K562 (cell line): ENCODE measurements around the gene LRP4. TPM values are rescaled to one million over a fixed set of nuclear protein-coding genes. Genes with fewer than 3 reads are reported as not detected.

Experiments
- EZH2 ChIP-seq: IDR thresholded peaks from 2 replicates; pipeline ENCODE4 v1.6.1; 2012; ENCODE audit warnings: low read depth, mild to moderate bottlenecking, inconsistent platforms, low read length, borderline replicate concordance
- GATAD2B ChIP-seq: fragments of 450-650 bp; IDR thresholded peaks from 2 replicates; pipeline ENCODE4 v1.6.1; 2017; ENCODE audit warnings: mild to moderate bottlenecking, borderline replicate concordance
- LEF1 ChIP-seq: fragments of 450-650 bp; IDR thresholded peaks from 2 replicates; pipeline ENCODE4 v1.6.1; 2016; ENCODE audit warnings: mild to moderate bottlenecking
- PML ChIP-seq: IDR thresholded peaks from 2 replicates; pipeline ENCODE4 v1.6.1; 2012; ENCODE audit warnings: low read length, inconsistent platforms
- POLR2B ChIP-seq: fragments of 450-650 bp; IDR thresholded peaks from 2 replicates; pipeline ENCODE4 v1.6.1; 2018; ENCODE audit warnings: low read depth; ENCODE audit not compliant: partially characterized antibody
- SMARCE1 ChIP-seq: fragments of 450-650 bp; IDR thresholded peaks from 2 replicates; pipeline ENCODE4 v1.7.1; 2016; ENCODE audit warnings: mild to moderate bottlenecking
- XRCC4 ChIP-seq: IDR thresholded peaks from one replicate; pipeline ENCODE4 v1.6.1; 2011; ENCODE audit not compliant: insufficient read depth, insufficient read length; ENCODE audit errors: extremely low read depth
- ZC3H8 ChIP-seq: fragments of 450-650 bp; IDR thresholded peaks from 2 replicates; pipeline ENCODE4 v1.6.1; 2017
- polyA plus RNA-seq, 8 experiments: library from polyadenylated mRNA; depleted of rRNA in 4 of 8; stranded (reverse) in 5 of 8; unstranded in 3 of 8; fragments of >200 nt; fragmentation: Nextera tagmentation in 2 of 8; fragmentation: Illumina TruSeq in 1 of 8; extraction: Ambion mirVana in 2 of 8; extraction: Trizol in 1 of 8; gene quantifications; 2 replicates each; pipeline versions ENCODE4 v1.2.1 to v1.2.3, GENCODE V29; 2011 to 2014; ENCODE audit warnings: inconsistent platforms in 1 of 8, missing spikeins in 1 of 8
- total RNA-seq, 7 experiments: library from RNA; depleted of rRNA in 6 of 7; stranded (reverse); fragments of >200 nt in 6 of 7; fragmentation: Illumina TruSeq in 2 of 7; extraction: Trizol in 2 of 7; gene quantifications; 2 replicates each; pipeline versions ENCODE4 v1.2.1 to v1.2.3, GENCODE V29; 2011 to 2021; ENCODE audit warnings: low replicate concordance in 1 of 7
- TF ChIP-seq, protein P1 (sequence below), 2 experiments: fragments of 450-650 bp; IDR thresholded peaks; 2 replicates each; pipeline ENCODE4 v1.6.1; 2016; ENCODE audit warnings: mild to moderate bottlenecking in 2 of 2, borderline replicate concordance in 1 of 2, low read depth in 1 of 2, moderate library complexity in 1 of 2
- TF ChIP-seq, protein P2 (sequence below): fragments of 450-650 bp; formaldehyde crosslinking; IDR thresholded peaks from 2 replicates; pipeline ENCODE4 v1.4.0; 2020; ENCODE audit warnings: mild to moderate bottlenecking, moderate library complexity
- TF ChIP-seq, protein P3 (sequence below): fragments of 450-650 bp; formaldehyde crosslinking; IDR thresholded peaks from 2 replicates; pipeline ENCODE4 v1.4.0; 2020; ENCODE audit warnings: mild to moderate bottlenecking
- TF ChIP-seq, protein P4 (sequence below): IDR thresholded peaks from 2 replicates; pipeline ENCODE4 v1.6.1; 2014; ENCODE audit warnings: antibody characterized with exemption

LRP4 gene
- total and polyA plus RNA-seq, 9 of the 15 experiments (the other 6 are each of a cell fraction or from before 2014, with no cell fraction given), result 0.04 to 0.54 (median 0.10) TPM

DNA sequence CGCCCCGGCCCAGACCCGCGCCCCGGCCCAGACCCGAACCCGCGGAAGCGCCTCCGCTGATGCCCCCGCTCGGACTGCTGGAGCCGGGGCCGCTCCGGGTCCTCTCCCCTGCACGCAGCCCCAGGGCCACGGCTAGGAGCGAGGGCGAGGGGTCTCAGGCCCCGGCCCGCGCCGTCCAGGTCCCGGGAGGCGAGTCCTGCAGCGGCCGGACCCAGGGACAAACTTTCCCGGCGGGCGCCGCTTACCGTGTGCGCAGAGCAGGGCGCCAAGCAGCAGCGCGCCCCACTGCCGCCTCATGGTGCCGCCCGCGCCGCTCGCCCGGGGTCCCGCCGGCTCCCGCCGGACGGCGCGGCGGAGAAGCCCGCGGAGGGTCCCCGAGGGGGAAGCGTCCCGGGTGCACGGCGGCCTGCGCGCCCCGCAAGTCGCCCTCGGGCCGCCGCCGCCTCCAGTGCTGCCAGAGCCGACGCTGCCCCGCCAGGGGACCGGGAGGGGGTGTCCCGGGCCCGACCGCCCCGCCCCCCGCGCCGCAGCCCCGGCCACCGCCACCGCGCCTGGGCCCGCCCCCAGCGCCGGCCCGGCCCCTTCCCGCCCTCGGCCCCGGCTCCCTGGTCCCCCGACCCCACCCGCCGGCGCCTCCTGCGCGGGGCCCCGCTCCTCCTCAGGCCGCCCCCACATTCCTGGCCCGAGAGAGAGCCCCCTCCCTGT, at the start of gene LRP4 (continued):
- no peak for TF ChIP-seq LEF1
- TF ChIP-seq, protein P1, sequence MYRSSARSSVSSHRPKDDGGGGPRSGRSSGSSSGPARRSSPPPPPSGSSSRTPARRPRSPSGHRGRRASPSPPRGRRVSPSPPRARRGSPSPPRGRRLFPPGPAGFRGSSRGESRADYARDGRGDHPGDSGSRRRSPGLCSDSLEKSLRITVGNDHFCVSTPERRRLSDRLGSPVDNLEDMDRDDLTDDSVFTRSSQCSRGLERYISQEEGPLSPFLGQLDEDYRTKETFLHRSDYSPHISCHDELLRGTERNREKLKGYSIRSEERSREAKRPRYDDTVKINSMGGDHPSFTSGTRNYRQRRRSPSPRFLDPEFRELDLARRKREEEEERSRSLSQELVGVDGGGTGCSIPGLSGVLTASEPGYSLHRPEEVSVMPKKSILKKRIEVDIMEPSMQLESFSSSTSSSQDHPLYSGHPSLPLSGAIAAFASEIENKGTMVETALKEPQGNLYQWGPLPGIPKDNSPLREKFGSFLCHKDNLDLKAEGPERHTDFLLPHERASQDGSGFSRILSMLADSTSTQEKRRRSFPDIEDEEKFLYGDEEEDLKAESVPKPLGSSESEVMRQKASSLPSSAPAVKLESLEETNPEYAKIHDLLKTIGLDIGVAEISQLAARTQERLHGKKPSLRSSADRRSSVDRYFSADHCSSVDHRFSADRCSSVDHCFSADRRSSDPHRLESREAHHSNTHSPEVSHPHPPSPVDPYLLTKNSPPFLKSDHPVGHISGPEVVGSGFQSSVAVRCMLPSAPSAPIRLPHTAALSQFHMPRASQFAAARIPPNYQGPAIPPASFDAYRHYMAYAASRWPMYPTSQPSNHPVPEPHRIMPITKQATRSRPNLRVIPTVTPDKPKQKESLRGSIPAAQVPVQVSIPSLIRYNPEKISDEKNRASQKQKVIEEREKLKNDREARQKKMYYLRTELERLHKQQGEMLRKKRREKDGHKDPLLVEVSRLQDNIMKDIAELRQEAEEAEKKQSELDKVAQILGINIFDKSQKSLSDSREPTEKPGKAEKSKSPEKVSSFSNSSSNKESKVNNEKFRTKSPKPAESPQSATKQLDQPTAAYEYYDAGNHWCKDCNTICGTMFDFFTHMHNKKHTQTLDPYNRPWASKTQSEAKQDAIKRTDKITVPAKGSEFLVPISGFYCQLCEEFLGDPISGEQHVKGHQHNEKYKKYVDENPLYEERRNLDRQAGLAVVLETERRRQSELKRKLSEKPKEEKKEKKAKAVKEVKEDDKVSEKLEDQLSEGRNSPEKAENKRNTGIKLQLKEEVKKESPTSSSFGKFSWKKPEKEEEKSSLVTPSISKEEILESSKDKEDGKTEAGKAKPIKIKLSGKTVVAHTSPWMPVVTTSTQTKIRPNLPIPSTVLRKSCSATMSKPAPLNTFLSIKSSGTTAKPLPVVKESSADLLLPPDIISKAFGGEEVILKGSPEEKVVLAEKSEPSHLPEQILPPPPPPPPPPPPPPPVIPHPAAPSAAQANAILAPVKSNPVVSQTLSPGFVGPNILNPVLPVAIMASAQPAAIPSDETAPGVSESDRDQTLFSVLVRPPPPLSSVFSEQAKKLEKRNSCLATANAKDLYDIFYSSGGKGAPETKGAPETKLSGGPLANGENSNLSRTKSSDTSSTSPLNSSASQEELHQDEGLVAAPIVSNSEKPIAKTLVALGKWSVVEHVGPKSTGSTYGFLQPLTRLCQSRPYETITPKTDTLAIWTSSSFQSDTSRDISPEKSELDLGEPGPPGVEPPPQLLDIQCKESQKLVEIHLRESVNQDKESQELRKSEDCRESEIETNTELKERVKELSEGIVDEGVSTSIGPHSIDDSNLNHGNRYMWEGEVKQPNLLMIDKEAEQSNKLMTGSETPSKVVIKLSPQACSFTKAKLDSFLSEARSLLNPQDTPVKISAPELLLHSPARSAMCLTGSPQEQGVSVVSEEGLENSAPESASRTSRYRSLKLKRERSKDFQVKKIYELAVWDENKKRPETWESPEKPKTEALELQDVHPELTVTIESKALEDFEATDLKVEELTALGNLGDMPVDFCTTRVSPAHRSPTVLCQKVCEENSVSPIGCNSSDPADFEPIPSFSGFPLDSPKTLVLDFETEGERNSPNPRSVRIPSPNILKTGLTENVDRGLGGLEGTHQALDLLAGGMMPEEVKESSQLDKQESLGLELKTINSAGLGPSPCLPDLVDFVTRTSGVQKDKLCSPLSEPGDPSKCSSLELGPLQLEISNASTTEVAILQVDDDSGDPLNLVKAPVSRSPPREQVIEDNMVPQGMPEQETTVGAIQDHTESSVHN (IDR thresholded peaks at IDR 0.05; ENCODE audit: borderline replicate concordance in 1 of 2, low read depth in 1 of 2), result no peak
- TF ChIP-seq PML, result no peak
- TF ChIP-seq POLR2B, result no peak
- TF ChIP-seq GATAD2B, result 0 out of 2 replicates have a peak, but pooled peaks have one; percentile 34
- no peak for TF ChIP-seq SMARCE1
- TF ChIP-seq, protein P2, sequence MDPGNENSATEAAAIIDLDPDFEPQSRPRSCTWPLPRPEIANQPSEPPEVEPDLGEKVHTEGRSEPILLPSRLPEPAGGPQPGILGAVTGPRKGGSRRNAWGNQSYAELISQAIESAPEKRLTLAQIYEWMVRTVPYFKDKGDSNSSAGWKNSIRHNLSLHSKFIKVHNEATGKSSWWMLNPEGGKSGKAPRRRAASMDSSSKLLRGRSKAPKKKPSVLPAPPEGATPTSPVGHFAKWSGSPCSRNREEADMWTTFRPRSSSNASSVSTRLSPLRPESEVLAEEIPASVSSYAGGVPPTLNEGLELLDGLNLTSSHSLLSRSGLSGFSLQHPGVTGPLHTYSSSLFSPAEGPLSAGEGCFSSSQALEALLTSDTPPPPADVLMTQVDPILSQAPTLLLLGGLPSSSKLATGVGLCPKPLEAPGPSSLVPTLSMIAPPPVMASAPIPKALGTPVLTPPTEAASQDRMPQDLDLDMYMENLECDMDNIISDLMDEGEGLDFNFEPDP (CRISPR knock-in tag), result no peak
- TF ChIP-seq XRCC4, result no peak
- TF ChIP-seq, protein P3, sequence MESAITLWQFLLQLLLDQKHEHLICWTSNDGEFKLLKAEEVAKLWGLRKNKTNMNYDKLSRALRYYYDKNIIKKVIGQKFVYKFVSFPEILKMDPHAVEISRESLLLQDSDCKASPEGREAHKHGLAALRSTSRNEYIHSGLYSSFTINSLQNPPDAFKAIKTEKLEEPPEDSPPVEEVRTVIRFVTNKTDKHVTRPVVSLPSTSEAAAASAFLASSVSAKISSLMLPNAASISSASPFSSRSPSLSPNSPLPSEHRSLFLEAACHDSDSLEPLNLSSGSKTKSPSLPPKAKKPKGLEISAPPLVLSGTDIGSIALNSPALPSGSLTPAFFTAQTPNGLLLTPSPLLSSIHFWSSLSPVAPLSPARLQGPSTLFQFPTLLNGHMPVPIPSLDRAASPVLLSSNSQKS (CRISPR knock-in tag), result no peak
- TF ChIP-seq ZC3H8, result no peak
- TF ChIP-seq, protein P4, sequence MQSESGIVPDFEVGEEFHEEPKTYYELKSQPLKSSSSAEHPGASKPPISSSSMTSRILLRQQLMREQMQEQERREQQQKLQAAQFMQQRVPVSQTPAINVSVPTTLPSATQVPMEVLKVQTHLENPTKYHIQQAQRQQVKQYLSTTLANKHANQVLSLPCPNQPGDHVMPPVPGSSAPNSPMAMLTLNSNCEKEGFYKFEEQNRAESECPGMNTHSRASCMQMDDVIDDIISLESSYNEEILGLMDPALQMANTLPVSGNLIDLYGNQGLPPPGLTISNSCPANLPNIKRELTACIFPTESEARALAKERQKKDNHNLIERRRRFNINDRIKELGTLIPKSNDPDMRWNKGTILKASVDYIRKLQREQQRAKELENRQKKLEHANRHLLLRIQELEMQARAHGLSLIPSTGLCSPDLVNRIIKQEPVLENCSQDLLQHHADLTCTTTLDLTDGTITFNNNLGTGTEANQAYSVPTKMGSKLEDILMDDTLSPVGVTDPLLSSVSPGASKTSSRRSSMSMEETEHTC, result no peak
- TF ChIP-seq EZH2, result no peak
